Measurements from ENCODE around the gene RPL39L. TPM values are rescaled to one million over a fixed set of nuclear protein-coding genes. Genes with fewer than 3 reads are reported as not detected.

RPL39L gene
- total RNA-seq, 2 donors from 2014 or later, result 11.9 to 12.7 TPM

DNA sequence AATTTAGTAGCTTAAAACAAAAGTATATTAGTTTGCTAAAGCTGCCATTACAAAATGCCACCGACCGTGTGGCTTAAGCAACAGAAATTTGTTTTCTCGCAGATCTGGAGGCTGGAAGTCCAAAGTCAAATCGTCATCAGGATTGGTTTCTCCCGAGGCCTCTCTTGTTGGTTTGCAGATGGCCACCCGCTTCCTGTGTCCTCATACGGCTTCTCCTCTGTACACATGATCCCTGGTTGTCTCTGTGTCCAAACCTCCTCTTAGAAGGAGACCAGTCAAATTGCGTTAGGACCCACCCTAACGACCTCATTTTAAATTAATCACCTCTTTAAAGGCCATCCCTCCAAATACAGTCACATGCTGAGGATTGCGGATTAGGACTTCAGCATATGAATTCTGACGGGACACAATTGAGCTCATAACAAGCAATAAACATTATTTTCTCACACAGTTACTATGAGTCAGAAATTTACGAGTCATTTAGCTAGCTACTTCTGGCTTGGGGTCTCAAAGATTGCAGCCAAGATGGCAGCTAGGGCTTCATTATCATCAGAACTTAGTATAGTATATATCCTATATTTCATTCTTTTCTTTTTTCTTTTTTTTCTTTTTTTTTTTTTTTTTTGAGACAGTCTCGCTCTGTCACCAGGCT lies 58.4 kb downstream of the RPL39L start:
- no peaks in the 10 kb centered on the region for H3K9me3 ChIP-seq
- H3K4me3 ChIP-seq, result no peak overlapping the region
- H3K4me1 ChIP-seq, result peaks cover 0 to 8% of the 10 kb centered on the region in 2 donors
- no peaks in the 10 kb centered on the region for H3K27me3 ChIP-seq
- DNase-seq (ENCODE audit: low spot score), result no peak
- TF ChIP-seq CTCF (IDR thresholded peaks at IDR 0.05), result no peak
- peaks cover 15% of the 10 kb centered on the region for H3K36me3 ChIP-seq
- no peak overlapping the region for H3K27ac ChIP-seq

- Histone ChIP-seq H3K27ac (no peak overlapping the region), H3K36me3 (peaks cover 22% of the 10 kb centered on the region), H3K4me1 (no peaks in the 10 kb centered on the region), H3K9me3 (no peaks in the 10 kb centered on the region), H3K27me3 (no peaks in the 10 kb centered on the region), H3K4me3 (no peak overlapping the region)
- DNase-seq (ENCODE audit: low spot score), result no peak
- no peak for TF ChIP-seq CTCF (IDR thresholded peaks at IDR 0.05)
These were observed 59.9 kb downstream of the RPL39L start for GRCh38 chr3:187079090-187080022.

DNA sequence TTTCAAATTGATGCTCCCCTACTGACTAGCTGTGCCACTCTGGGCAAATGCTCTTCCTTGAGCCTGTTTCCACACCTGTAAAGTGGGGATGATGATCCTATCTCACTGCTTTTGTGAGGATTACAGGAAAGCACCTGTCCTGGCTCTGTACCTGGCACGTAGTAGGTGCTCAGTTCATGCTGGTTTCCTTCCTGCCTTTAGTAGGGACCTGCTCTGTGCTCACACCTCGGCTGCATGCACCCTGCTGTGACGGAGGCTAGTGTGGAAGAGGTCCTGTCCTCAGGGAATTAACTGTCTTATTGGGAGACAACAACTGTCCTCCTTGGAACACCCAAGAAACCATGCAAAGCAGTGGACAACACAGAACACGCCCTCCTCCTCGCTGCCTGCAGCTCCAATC lies 61.8 kb downstream of the RPL39L start:
- no peak for DNase-seq (ENCODE audit: low spot score)
- Histone ChIP-seq H3K36me3 (peaks cover 32% of the 10 kb centered on the region), H3K9me3 (no peaks in the 10 kb centered on the region), H3K27me3 (no peaks in the 10 kb centered on the region), H3K4me1 (no peaks in the 10 kb centered on the region), H3K27ac (no peak overlapping the region), H3K4me3 (no peak overlapping the region)
- TF ChIP-seq CTCF (IDR thresholded peaks at IDR 0.05), result no peak

- no peak overlapping the region for H3K4me3 ChIP-seq
- no peaks in the 10 kb centered on the region for H3K27me3 ChIP-seq
- no peaks in the 10 kb centered on the region for H3K4me1 ChIP-seq
- no peak overlapping the region for H3K27ac ChIP-seq
- no peak for TF ChIP-seq CTCF (IDR thresholded peaks at IDR 0.05)
- DNase-seq (ENCODE audit: low spot score), result no peak
- H3K36me3 ChIP-seq, result peaks cover 37% of the 10 kb centered on the region
- H3K9me3 ChIP-seq, result no peaks in the 10 kb centered on the region
These were observed 62.2 kb downstream of the RPL39L start for GRCh38 chr3:187077085-187077484.

GRCh38 chr3:187076297-187076696 lies 63.0 kb downstream of the RPL39L start:
- no peak for TF ChIP-seq CTCF (IDR thresholded peaks at IDR 0.05)
- no peaks in the 10 kb centered on the region for H3K4me1 ChIP-seq
- H3K9me3 ChIP-seq, result no peaks in the 10 kb centered on the region
- no peak overlapping the region for H3K4me3 ChIP-seq
- H3K36me3 ChIP-seq, result peaks cover 41% of the 10 kb centered on the region
- no peak for DNase-seq (ENCODE audit: low spot score)
- no peak overlapping the region for H3K27ac ChIP-seq
- H3K27me3 ChIP-seq, result no peaks in the 10 kb centered on the region

Measured in right atrium auricular region (tissue), 2 donors.